HepG2 (cell line): ENCODE results near the gene GCN1. TPM values are rescaled to one million over a fixed set of nuclear protein-coding genes. Genes with fewer than 3 reads are reported as not detected.

Experiments used
- ATAC-seq: fragments of 200-7000 bp; cut with Tn5 transposase; 3 replicates; pipeline ENCODE4 v1.9.1; 2020; ENCODE audit warnings: mild to moderate bottlenecking, moderate library complexity
- BruUV-seq: library from RNA; stranded (reverse); fragments of 400-500 nt; replicated peaks from 2 replicates; lab custom pipeline; 2021; lab: Mats Ljungman, UMichigan
- CTCF ChIA-PET: fragments of 300-600 bp; formaldehyde crosslinking; extraction: SDS; loops from one replicate; lab custom pipeline; 2021; ENCODE audit warnings: low total read pairs, inconsistent platforms, low intra/inter-chr PET ratio; lab: Yijun Ruan, JAX
- POLR2A ChIA-PET: fragments of 350-600 bp; sonication (Branson Sonifier 250); formaldehyde crosslinking; loops from one replicate; lab custom pipeline; 2020; ENCODE audit warnings: antibody characterized with exemption, inconsistent platforms; lab: Yijun Ruan, JAX
- DNase-seq: peaks from one replicate; pipeline ENCODE4 v3.0.0-alpha.2; 2015; ENCODE audit warnings: low spot score
- FAIRE-seq: peaks from 3 replicates; lab custom pipeline; 2011; peaks lifted over from hg19 to GRCh38; lab: Jason Lieb, UNC
- H2AFZ ChIP-seq: one replicate; pipeline ENCODE4 v1.6.1; 2011; ENCODE audit warnings: low read length, inconsistent platforms
- H3K27ac ChIP-seq: fragments of 300-600 bp; 3 replicates; pipeline ENCODE4 v1.8.0; 2011; ENCODE audit warnings: mixed run types, mild to moderate bottlenecking, mixed read lengths, low read length, inconsistent platforms; ENCODE audit not compliant: insufficient read depth; ENCODE audit errors: extremely low read length
- H3K27me3 ChIP-seq, 2 experiments: fragments of 200-600 bp in 1 of 2; 2 replicates in 1 of 2; 3 replicates in 1 of 2; pipeline versions ENCODE4 v1.6.0 to v1.8.0; 2011; ENCODE audit warnings: low read length in 2 of 2, mild to moderate bottlenecking in 2 of 2, moderate library complexity in 2 of 2, inconsistent platforms in 1 of 2; ENCODE audit not compliant: insufficient read depth in 2 of 2, control insufficient read depth in 1 of 2
- H3K36me3 ChIP-seq, 2 experiments: fragments of 200-600 bp in 1 of 2; replicated peaks in 1 of 2; 2 replicates in 1 of 2; 3 replicates in 1 of 2; pipeline versions ENCODE4 v1.5.1 to v1.8.0; 2011; ENCODE audit warnings: low read length in 2 of 2, inconsistent platforms in 1 of 2; ENCODE audit not compliant: insufficient read depth in 2 of 2, control insufficient read depth in 1 of 2
- H3K4me1 ChIP-seq: 2 replicates; pipeline ENCODE4 v1.5.1; 2012; ENCODE audit warnings: low read length, inconsistent platforms; ENCODE audit not compliant: insufficient read depth
- H3K4me2 ChIP-seq: 2 replicates; pipeline ENCODE4 v1.6.0; 2011; ENCODE audit warnings: low read depth, low read length, inconsistent platforms
- H3K4me3 ChIP-seq, 3 experiments: fragments of 200-600 bp in 1 of 3; sonication (generic), shearing (Covaris generic) in 1 of 3; replicated peaks in 1 of 3; 2 replicates each; pipeline ENCODE4 v1.5.1; 2011 to 2016; ENCODE audit warnings: low read length in 3 of 3, inconsistent platforms in 2 of 3, low read depth in 2 of 3, mild to moderate bottlenecking in 2 of 3, control low read depth in 1 of 3, mixed read lengths in 1 of 3; ENCODE audit not compliant: insufficient read depth in 1 of 3
- H3K79me2 ChIP-seq: one replicate; pipeline ENCODE4 v1.6.1; 2011; ENCODE audit warnings: low read length, inconsistent platforms; ENCODE audit not compliant: insufficient read depth
- H3K9ac ChIP-seq: 2 replicates; pipeline ENCODE4 v1.6.0; 2011; ENCODE audit warnings: mild to moderate bottlenecking, low read depth, low read length, inconsistent platforms; ENCODE audit not compliant: insufficient read depth
- H3K9me3 ChIP-seq: 2 replicates; pipeline ENCODE4 v1.5.1; 2012; ENCODE audit warnings: mild to moderate bottlenecking, low read length
- H4K20me1 ChIP-seq: 2 replicates; pipeline ENCODE4 v1.6.0; 2011; ENCODE audit warnings: inconsistent platforms, mild to moderate bottlenecking, low read length, moderate library complexity; ENCODE audit not compliant: insufficient read depth
- AGO1 ChIP-seq: fragments of 200-400 bp; formaldehyde crosslinking; IDR thresholded peaks from 2 replicates; pipeline ENCODE4 v1.6.1; 2017; ENCODE audit warnings: mild to moderate bottlenecking, low read depth, low read length, moderate library complexity; ENCODE audit not compliant: poor library complexity, severe bottlenecking
- AGO2 ChIP-seq: fragments of 200-400 bp; formaldehyde crosslinking; optimal IDR thresholded peaks from 2 replicates; pipeline ENCODE3; 2017; ENCODE audit warnings: mild to moderate bottlenecking, low read depth, low read length, moderate library complexity
- AKAP8 ChIP-seq: sonication (generic); formaldehyde crosslinking; IDR thresholded peaks from 2 replicates; pipeline ENCODE4 v1.5.1; 2020; ENCODE audit warnings: mild to moderate bottlenecking, missing genetic modification reagents
- ATAD3A ChIP-seq: sonication (generic); formaldehyde crosslinking; IDR thresholded peaks from 2 replicates; pipeline ENCODE4 v1.4.0; 2020; ENCODE audit warnings: missing genetic modification reagents
- FOXK2 ChIP-seq: fragments of 450-650 bp; IDR thresholded peaks from 2 replicates; pipeline ENCODE4 v1.6.1; 2016
- HNF4G ChIP-seq, 2 experiments: sonication (generic) in 1 of 2; formaldehyde crosslinking in 1 of 2; IDR thresholded peaks; 2 replicates each; pipeline versions ENCODE4 v1.4.0 to v1.6.1; 2011 to 2020; ENCODE audit warnings: borderline replicate concordance in 2 of 2, low read depth in 2 of 2, mild to moderate bottlenecking in 2 of 2, low read length in 1 of 2, missing genetic modification reagents in 1 of 2, moderate library complexity in 1 of 2
- NCOA5 ChIP-seq: sonication (generic); formaldehyde crosslinking; IDR thresholded peaks from 2 replicates; pipeline ENCODE4 v1.4.0; 2020; ENCODE audit warnings: missing genetic modification reagents
- PITX1 ChIP-seq: sonication (generic); formaldehyde crosslinking; IDR thresholded peaks from 2 replicates; pipeline ENCODE4 v1.5.1; 2020; ENCODE audit warnings: mild to moderate bottlenecking, missing genetic modification reagents
- TARDBP ChIP-seq: sonication (generic); formaldehyde crosslinking; IDR thresholded peaks from 2 replicates; pipeline ENCODE4 v1.8.0; 2022; ENCODE audit warnings: mild to moderate bottlenecking, missing genetic modification reagents
- TMF1 ChIP-seq: sonication (generic); formaldehyde crosslinking; IDR thresholded peaks from 2 replicates; pipeline ENCODE4 v1.8.1; 2022; ENCODE audit warnings: low read depth, missing genetic modification reagents
- ZBTB21 ChIP-seq: sonication (generic); formaldehyde crosslinking; IDR thresholded peaks from 2 replicates; pipeline ENCODE4 v1.4.0; 2020; ENCODE audit warnings: missing genetic modification reagents
- ZFX ChIP-seq: sonication (generic); formaldehyde crosslinking; IDR thresholded peaks from 2 replicates; pipeline ENCODE4 v1.4.0; 2020; ENCODE audit warnings: mild to moderate bottlenecking, low read depth, missing genetic modification reagents, moderate library complexity
- WGBS: methylation state at CpG from one replicate; pipeline ENCODE4 v1.1.6; 2017; ENCODE audit warnings: low lambda C conversion rate; 5-methylcytosine and 5-hydroxymethylcytosine counted together
- in situ Hi-C: cut with HindIII; loops from 2 replicates; pipeline ENCODE4 v1.10.0; 2017; ENCODE audit warnings: low pct_unique_long_range_greater_than_20kb; ENCODE audit not compliant: extremely low pct_ligation_motif_present
- intact Hi-C: fragments of 100-400 bp; cut with micrococcal nuclease; formaldehyde crosslinking; loops from one replicate; pipeline ENCODE4 v1.10.0; 2022; ENCODE audit not compliant: unreplicated experiment
- polyA plus RNA-seq, 8 experiments: library from polyadenylated mRNA; depleted of rRNA in 3 of 8; stranded (reverse) in 7 of 8; unstranded in 1 of 8; fragments of >200 nt; fragmentation: Illumina TruSeq in 4 of 8; extraction: Trizol in 4 of 8; gene quantifications; 2 replicates each; pipeline versions ENCODE4 v1.2.1 to v1.2.3, GENCODE V29; 2011 to 2016; ENCODE audit warnings: low read depth in 4 of 8, missing spikeins in 1 of 8, mixed read lengths in 1 of 8; ENCODE audit not compliant: insufficient read depth in 1 of 8
- total RNA-seq, 5 experiments: library from RNA; depleted of rRNA; stranded (reverse); fragments of >200 nt; fragmentation: Illumina TruSeq; extraction: Trizol; gene quantifications; 2 replicates each; pipeline ENCODE4 v1.2.3, GENCODE V29; 2016; ENCODE audit warnings: low read depth in 1 of 5
- TF ChIP-seq, protein P1 (sequence below): sonication (generic); formaldehyde crosslinking; IDR thresholded peaks from 2 replicates; pipeline ENCODE4 v1.4.0; 2020; ENCODE audit warnings: missing genetic modification reagents
- TF ChIP-seq, protein P2 (sequence below): sonication (generic); formaldehyde crosslinking; conservative IDR thresholded peaks from 2 replicates; pipeline ENCODE4 v1.8.0; 2022; ENCODE audit warnings: mild to moderate bottlenecking, moderate library complexity, missing genetic modification reagents

GCN1 gene
- total and polyA plus RNA-seq, 2 of the 13 experiments (the other 11 are each of a cell fraction or from before 2014, with no cell fraction given): 58.2 to 83.0 TPM

DNA sequence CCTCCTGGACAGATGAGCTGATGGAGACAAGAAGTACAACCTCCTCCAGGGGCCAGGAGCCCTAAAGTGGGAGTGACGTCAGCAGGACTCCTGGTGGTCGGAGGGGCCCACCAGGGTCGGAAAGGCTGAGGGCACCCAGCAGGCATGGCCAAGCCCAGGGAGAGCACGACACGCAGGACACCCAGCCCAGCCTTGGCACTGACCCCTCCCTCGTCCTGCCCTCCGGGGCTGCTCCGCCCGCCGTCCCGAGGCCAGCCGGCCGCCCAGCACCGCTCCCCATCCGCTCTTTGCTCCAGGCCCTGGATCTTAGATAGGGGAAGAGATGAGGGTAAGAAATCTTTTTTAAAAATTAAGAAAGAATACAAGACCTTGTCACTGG lies 20.8 kb upstream of the GCN1 start:
- CTCF ChIA-PET: no interaction called here
- ATAC-seq: no peak
- FAIRE-seq: no peak
- H4K20me1 ChIP-seq: no peaks in the 10 kb centered on the region
- 95% methylated on average over 15 of the region's 15 CpGs for WGBS
- no peak for DNase-seq
- POLR2A ChIA-PET: interaction anchor here (1.2 kb wide), 1 partner anchor 14 kb away, joined by 4 read pairs; the partner anchor contains the start of gene RPLP0
- H2AFZ ChIP-seq: no peak overlapping the region
- H3K4me1 ChIP-seq: peaks cover 23% of the 10 kb centered on the region
- H3K79me2 ChIP-seq: no peaks in the 10 kb centered on the region
- no peak for TF ChIP-seq HNF4G (IDR thresholded peaks at IDR 0.05; ENCODE audit: borderline replicate concordance, low read depth, low read length)
- no peak for TF ChIP-seq HNF4G (CRISPR knock-in tag; IDR thresholded peaks at IDR 0.05; ENCODE audit: borderline replicate concordance, low read depth)
- no peak for TF ChIP-seq ATAD3A (CRISPR knock-in tag)
- TF ChIP-seq ZBTB21 (CRISPR knock-in tag): no peak
- no peak for TF ChIP-seq ZFX (CRISPR knock-in tag)
- TF ChIP-seq, protein P1, sequence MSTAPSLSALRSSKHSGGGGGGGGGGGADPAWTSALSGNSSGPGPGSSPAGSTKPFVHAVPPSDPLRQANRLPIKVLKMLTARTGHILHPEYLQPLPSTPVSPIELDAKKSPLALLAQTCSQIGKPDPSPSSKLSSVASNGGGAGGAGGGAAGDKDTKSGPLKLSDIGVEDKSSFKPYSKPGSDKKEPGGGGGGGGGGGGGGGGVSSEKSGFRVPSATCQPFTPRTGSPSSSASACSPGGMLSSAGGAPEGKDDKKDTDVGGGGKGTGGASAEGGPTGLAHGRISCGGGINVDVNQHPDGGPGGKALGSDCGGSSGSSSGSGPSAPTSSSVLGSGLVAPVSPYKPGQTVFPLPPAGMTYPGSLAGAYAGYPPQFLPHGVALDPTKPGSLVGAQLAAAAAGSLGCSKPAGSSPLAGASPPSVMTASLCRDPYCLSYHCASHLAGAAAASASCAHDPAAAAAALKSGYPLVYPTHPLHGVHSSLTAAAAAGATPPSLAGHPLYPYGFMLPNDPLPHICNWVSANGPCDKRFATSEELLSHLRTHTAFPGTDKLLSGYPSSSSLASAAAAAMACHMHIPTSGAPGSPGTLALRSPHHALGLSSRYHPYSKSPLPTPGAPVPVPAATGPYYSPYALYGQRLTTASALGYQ (CRISPR knock-in tag): no peak
- TF ChIP-seq AKAP8: 0 out of 2 replicates have a peak, but pooled peaks have one; percentile 6
- no peak for TF ChIP-seq TARDBP (CRISPR knock-in tag)
- TF ChIP-seq TMF1: no peak
- no peak for TF ChIP-seq FOXK2
- TF ChIP-seq PITX1: no peak
- no peak for TF ChIP-seq NCOA5
- peak; percentile 69 for TF ChIP-seq AGO2
- peak; percentile 26 for TF ChIP-seq AGO1
- TF ChIP-seq, protein P2, sequence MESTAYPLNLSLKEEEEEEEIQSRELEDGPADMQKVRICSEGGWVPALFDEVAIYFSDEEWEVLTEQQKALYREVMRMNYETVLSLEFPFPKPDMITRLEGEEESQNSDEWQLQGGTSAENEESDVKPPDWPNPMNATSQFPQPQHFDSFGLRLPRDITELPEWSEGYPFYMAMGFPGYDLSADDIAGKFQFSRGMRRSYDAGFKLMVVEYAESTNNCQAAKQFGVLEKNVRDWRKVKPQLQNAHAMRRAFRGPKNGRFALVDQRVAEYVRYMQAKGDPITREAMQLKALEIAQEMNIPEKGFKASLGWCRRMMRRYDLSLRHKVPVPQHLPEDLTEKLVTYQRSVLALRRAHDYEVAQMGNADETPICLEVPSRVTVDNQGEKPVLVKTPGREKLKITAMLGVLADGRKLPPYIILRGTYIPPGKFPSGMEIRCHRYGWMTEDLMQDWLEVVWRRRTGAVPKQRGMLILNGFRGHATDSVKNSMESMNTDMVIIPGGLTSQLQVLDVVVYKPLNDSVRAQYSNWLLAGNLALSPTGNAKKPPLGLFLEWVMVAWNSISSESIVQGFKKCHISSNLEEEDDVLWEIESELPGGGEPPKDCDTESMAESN: no peak
- intact Hi-C loops: no loop called here
- no peak overlapping the region for H3K4me3 ChIP-seq
- no peaks in the 10 kb centered on the region; a peak in 1 of 5 replicates for H3K27me3 ChIP-seq
- peaks cover 15 to 34% of the 10 kb centered on the region in 2 experiments; a peak in 4 of 5 replicates for H3K36me3 ChIP-seq
- no peaks in the 10 kb centered on the region for H3K9me3 ChIP-seq
- no peak overlapping the region for H3K9ac ChIP-seq
- BruUV-seq: no TSS peak
- in situ Hi-C loops: loop anchor here (10.0 kb wide), 1 partner anchor 49 kb away; the partner anchor contains the start of gene PXN
- H3K27ac ChIP-seq: no peak overlapping the region
- H3K4me2 ChIP-seq: no peak overlapping the region
